Bronchial smooth muscle cell (primary cell): Measurements from ENCODE around the gene SYNRG. TPM values are rescaled to one million over a fixed set of nuclear protein-coding genes. Genes with fewer than 3 reads are reported as not detected.

ENCODE experiments used
- total RNA-seq: library from RNA; depleted of rRNA; stranded (reverse); fragments of >200 nt; gene quantifications from 2 replicates; pipeline ENCODE4 v1.2.1, GENCODE V29; 2014

SYNRG gene, protein sequence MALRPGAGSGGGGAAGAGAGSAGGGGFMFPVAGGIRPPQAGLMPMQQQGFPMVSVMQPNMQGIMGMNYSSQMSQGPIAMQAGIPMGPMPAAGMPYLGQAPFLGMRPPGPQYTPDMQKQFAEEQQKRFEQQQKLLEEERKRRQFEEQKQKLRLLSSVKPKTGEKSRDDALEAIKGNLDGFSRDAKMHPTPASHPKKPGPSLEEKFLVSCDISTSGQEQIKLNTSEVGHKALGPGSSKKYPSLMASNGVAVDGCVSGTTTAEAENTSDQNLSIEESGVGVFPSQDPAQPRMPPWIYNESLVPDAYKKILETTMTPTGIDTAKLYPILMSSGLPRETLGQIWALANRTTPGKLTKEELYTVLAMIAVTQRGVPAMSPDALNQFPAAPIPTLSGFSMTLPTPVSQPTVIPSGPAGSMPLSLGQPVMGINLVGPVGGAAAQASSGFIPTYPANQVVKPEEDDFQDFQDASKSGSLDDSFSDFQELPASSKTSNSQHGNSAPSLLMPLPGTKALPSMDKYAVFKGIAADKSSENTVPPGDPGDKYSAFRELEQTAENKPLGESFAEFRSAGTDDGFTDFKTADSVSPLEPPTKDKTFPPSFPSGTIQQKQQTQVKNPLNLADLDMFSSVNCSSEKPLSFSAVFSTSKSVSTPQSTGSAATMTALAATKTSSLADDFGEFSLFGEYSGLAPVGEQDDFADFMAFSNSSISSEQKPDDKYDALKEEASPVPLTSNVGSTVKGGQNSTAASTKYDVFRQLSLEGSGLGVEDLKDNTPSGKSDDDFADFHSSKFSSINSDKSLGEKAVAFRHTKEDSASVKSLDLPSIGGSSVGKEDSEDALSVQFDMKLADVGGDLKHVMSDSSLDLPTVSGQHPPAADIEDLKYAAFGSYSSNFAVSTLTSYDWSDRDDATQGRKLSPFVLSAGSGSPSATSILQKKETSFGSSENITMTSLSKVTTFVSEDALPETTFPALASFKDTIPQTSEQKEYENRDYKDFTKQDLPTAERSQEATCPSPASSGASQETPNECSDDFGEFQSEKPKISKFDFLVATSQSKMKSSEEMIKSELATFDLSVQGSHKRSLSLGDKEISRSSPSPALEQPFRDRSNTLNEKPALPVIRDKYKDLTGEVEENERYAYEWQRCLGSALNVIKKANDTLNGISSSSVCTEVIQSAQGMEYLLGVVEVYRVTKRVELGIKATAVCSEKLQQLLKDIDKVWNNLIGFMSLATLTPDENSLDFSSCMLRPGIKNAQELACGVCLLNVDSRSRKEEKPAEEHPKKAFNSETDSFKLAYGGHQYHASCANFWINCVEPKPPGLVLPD (N-terminal part only)
- 7.9 and 11.2 TPM in 2 replicates for total RNA-seq

DNA sequence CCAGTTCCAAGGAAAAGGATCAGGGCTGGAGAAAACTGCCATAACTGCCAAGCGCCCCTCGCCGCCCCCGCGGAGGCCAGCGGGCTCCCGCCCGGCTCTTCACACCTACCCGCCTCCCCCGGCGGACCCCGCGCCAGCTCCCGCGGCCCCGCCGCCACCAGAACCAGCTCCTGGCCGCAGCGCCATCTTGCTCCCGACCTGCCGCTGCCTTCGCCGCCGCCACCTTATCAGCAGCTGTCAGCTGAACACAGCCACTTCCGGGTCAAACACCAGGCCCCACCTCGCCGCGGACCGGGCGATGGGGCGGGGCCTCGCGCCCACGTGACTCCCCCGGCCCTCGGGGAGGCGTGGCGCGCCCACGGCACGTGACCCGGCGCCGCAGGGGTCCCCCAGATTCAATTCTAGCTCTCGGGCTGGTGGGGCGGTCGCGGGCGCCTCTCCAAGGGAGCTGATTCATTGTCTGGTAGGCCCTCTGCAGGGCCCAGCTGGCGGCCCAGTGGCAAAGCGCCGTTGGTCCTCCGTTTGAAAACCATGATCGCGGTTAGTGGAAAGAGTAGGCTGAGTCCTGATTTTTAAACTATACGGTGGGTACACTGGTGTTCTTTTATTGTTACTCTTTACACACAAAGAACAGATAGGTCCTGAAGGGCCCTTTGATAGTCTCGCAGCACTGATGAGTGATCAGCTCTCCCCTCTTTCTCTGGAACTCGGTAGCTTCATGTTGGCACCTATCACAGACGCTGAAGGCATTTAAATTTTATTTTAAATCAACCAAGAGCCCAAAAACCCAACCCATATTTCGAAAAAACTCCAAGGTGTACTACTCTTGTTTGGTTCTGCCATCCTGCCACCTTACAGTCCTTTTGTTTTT is at the start of gene SYNRG:
SYNRG (minus strand) TSS at position 249 of the 871 bp plus-strand sequence; CDS start at position 186, 63 bp downstream.

DNA sequence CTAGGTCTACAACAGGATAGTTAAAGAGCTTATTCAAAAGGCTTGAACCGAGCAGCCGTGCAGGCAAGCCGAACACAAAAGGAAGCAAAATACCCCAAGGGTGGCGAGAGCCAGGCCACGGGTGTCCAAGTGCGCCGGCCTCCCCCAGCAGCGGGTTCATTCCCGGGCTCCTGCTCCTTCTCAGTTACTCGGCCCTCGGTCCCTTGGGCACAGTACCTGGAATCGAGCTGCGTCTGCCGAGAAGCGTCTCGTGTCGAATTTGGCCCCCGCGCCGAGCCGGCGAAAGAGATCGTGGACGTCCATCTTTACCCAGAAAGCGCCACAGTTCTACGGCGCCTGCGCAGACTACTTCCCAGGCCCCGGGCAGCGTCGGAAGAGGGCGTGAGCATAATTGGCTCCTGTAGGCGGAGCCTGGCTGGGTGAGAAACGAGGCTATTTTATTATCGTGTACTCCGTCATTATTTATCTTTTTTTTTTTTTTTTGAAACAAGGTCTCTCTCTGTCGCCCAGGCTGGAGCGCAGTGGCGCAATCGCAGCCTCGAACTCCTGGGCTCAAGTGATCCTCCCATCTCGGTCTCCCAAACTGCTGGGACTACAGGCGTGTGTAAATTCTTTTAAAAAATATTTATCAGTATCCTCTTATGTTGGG is 34.0 kb upstream of the SYNRG start, which contains the start of gene DDX52:
DDX52 (minus strand) TSS at position 329 of the 649 bp plus-strand sequence; CDS start at position 303, 26 bp downstream.

DNA sequence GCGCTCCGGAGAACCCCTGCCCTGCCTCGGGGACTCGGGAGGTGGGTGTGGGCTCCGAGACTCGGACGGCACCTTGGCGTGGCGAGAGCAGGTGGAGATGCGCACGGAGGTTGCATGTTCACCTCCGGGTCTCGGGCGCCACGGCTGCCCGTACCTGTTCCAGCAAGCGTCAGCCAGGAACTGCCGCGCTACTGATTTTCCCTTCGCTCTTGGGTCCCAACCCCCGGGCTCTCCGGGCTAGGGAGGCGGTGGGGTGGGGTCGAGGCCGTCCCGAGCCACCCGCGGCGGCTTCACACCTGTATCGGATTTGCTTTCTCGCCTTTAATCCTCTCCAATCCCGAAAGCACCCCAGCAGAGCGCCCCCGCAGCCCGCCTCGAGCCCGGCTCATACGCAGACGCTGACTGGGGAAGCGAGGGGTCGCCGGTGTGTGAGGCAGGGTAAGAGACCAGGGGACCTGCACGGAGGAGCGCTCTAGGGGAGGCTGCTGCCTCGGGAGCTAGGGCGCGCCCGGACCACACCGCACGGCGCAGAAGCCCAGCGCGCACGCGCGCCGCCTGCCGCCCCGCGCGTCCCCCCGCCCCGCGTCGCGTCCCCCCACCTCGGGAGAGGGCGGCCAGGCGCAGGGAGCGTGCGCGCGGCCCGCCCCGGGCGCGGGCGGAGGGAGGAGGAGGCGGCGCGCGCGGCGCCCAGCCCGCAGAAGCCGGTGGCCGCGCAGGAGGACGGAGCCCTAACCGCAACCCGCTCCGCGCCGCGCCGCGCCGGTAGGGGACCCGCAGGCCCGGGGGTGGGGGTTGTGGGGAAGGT is 119.8 kb downstream of the SYNRG start, which contains the start of gene DUSP14:
DUSP14 (plus strand) TSS at position 695 of the 805 bp plus-strand sequence. CDS start 22,382 bp downstream, outside the sequence.

Other genes starting within 250 kb of the SYNRG start
- gene C17orf78, start 233.4 kb downstream of the SYNRG start, total RNA-seq, result not detected in 2 replicates
- gene ACACA, start 202.6 kb downstream of the SYNRG start, total RNA-seq, result 47.0 and 55.7 TPM in 2 replicates
- gene TADA2A, start 202.5 kb downstream of the SYNRG start, total RNA-seq, result 15.9 and 16.4 TPM in 2 replicates
- gene DUSP14, start 119.5 kb downstream of the SYNRG start, total RNA-seq, result 28.7 and 44.3 TPM in 2 replicates
- 13.4 and 14.4 TPM in 2 replicates for gene DDX52, start 34.0 kb upstream of the SYNRG start, total RNA-seq
- gene HNF1B, start 135.6 kb upstream of the SYNRG start, total RNA-seq, result not detected in 2 replicates